HepG2 (cell line): ENCODE data around the gene ZNF367. TPM values are rescaled to one million over a fixed set of nuclear protein-coding genes. Genes with fewer than 3 reads are reported as not detected.

Experiments
- ADNP ChIP-seq: sonication (generic); formaldehyde crosslinking; IDR thresholded peaks from 2 replicates; pipeline ENCODE4 v1.4.0; 2020; ENCODE audit warnings: missing genetic modification reagents
- CBX2 ChIP-seq, 2 experiments: fragments of 200-600 bp in 1 of 2; sonication (generic); formaldehyde crosslinking in 1 of 2; IDR thresholded peaks; 2 replicates each; pipeline versions ENCODE4 v1.7.0 to v1.8.1; 2018 to 2022; ENCODE audit warnings: low read depth in 2 of 2, low read length in 1 of 2, mild to moderate bottlenecking in 1 of 2, missing genetic modification reagents in 1 of 2
- CCDC6 ChIP-seq: sonication (generic); formaldehyde crosslinking; IDR thresholded peaks from 2 replicates; pipeline ENCODE4 v1.8.1; 2022; ENCODE audit warnings: mild to moderate bottlenecking, missing genetic modification reagents, moderate library complexity
- DNMT1 ChIP-seq: sonication (generic); formaldehyde crosslinking; IDR thresholded peaks from 2 replicates; pipeline ENCODE4 v1.5.1; 2020; ENCODE audit warnings: mild to moderate bottlenecking, missing genetic modification reagents
- FOXM1 ChIP-seq: sonication (generic); formaldehyde crosslinking; IDR thresholded peaks from 2 replicates; pipeline ENCODE4 v1.5.0; 2020; ENCODE audit warnings: missing genetic modification reagents
- FOXP4 ChIP-seq: sonication (generic); formaldehyde crosslinking; IDR thresholded peaks from 2 replicates; pipeline ENCODE4 v1.4.0; 2020; ENCODE audit warnings: missing genetic modification reagents
- KAT2B ChIP-seq: fragments of 150-350 bp; IDR thresholded peaks from 2 replicates; pipeline ENCODE4 v1.6.1; 2014; ENCODE audit warnings: low read depth, low read length, borderline replicate concordance
- KLF6 ChIP-seq: IDR thresholded peaks from 2 replicates; pipeline ENCODE4 v1.8.0; 2016; ENCODE audit warnings: missing biosample characterization, missing genetic modification reagents
- NPAS2 ChIP-seq: sonication (generic); formaldehyde crosslinking; IDR thresholded peaks from 2 replicates; pipeline ENCODE4 v1.8.0; 2022; ENCODE audit warnings: mild to moderate bottlenecking, missing genetic modification reagents, borderline replicate concordance
- PBX3 ChIP-seq: sonication (generic); formaldehyde crosslinking; IDR thresholded peaks from 2 replicates; pipeline ENCODE4 v1.8.1; 2023; ENCODE audit warnings: missing genetic modification reagents, inconsistent platforms, borderline replicate concordance
- RBAK ChIP-seq: sonication (generic); formaldehyde crosslinking; IDR thresholded peaks from 2 replicates; pipeline ENCODE4 v1.5.1; 2020; ENCODE audit warnings: mild to moderate bottlenecking, missing genetic modification reagents
- RBFOX2 ChIP-seq: fragments of 200-400 bp; formaldehyde crosslinking; IDR thresholded peaks from 2 replicates; pipeline ENCODE4 v1.6.1; 2017; ENCODE audit warnings: low read depth, mild to moderate bottlenecking, low read length
- SRSF4 ChIP-seq: fragments of 200-400 bp; formaldehyde crosslinking; IDR thresholded peaks from one replicate; pipeline ENCODE4 v1.6.1; 2018; ENCODE audit warnings: mild to moderate bottlenecking, low read depth, low read length, moderate library complexity; ENCODE audit not compliant: poor library complexity, severe bottlenecking
- ZBTB21 ChIP-seq: sonication (generic); formaldehyde crosslinking; IDR thresholded peaks from 2 replicates; pipeline ENCODE4 v1.4.0; 2020; ENCODE audit warnings: missing genetic modification reagents
- ZFP36L1 ChIP-seq: sonication (generic); formaldehyde crosslinking; IDR thresholded peaks from 2 replicates; pipeline ENCODE4 v1.8.0; 2022; ENCODE audit warnings: mild to moderate bottlenecking, missing genetic modification reagents, moderate library complexity
- ZNF207 ChIP-seq: fragments of 450-650 bp; IDR thresholded peaks from 2 replicates; pipeline ENCODE4 v1.6.1; 2016; ENCODE audit warnings: antibody characterized with exemption, borderline replicate concordance
- ZNF510 ChIP-seq: sonication (generic); formaldehyde crosslinking; IDR thresholded peaks from 2 replicates; pipeline ENCODE4 v1.4.0; 2020; ENCODE audit warnings: low read depth, mild to moderate bottlenecking, missing genetic modification reagents
- ZNF781 ChIP-seq: sonication (generic); formaldehyde crosslinking; IDR thresholded peaks from 2 replicates; pipeline ENCODE4 v1.5.1; 2020; ENCODE audit warnings: borderline replicate concordance, mild to moderate bottlenecking, missing genetic modification reagents; ENCODE audit errors: not compliant biosample characterization
- ZNF83 ChIP-seq: sonication (generic); formaldehyde crosslinking; IDR thresholded peaks from 2 replicates; pipeline ENCODE4 v1.4.0; 2020; ENCODE audit warnings: missing genetic modification reagents, mild to moderate bottlenecking, borderline replicate concordance
- ZXDC ChIP-seq: sonication (generic); formaldehyde crosslinking; IDR thresholded peaks from 2 replicates; pipeline ENCODE4 v1.5.0; 2020; ENCODE audit warnings: mild to moderate bottlenecking, missing genetic modification reagents
- polyA plus RNA-seq, 8 experiments: library from polyadenylated mRNA; depleted of rRNA in 3 of 8; stranded (reverse) in 7 of 8; unstranded in 1 of 8; fragments of >200 nt; fragmentation: Illumina TruSeq in 4 of 8; extraction: Trizol in 4 of 8; gene quantifications; 2 replicates each; pipeline versions ENCODE4 v1.2.1 to v1.2.3, GENCODE V29; 2011 to 2016; ENCODE audit warnings: low read depth in 4 of 8, missing spikeins in 1 of 8, mixed read lengths in 1 of 8; ENCODE audit not compliant: insufficient read depth in 1 of 8
- total RNA-seq, 5 experiments: library from RNA; depleted of rRNA; stranded (reverse); fragments of >200 nt; fragmentation: Illumina TruSeq; extraction: Trizol; gene quantifications; 2 replicates each; pipeline ENCODE4 v1.2.3, GENCODE V29; 2016; ENCODE audit warnings: low read depth in 1 of 5

Gene ZNF367
- total and polyA plus RNA-seq, 2 of the 13 experiments (the other 11 are each of a cell fraction or from before 2014, with no cell fraction given), result 2.9 to 7.7 TPM

- no peak for TF ChIP-seq RBAK (CRISPR knock-in tag)
- no peak for TF ChIP-seq ZNF781 (CRISPR knock-in tag)
- 0 out of 2 replicates have a peak, but pooled peaks have one; percentile 13 for TF ChIP-seq FOXM1 (CRISPR knock-in tag)
- TF ChIP-seq ZFP36L1 (CRISPR knock-in tag), result peak; percentile 76
- TF ChIP-seq ZNF207, result no peak
- peak; percentile 90 for TF ChIP-seq RBFOX2
- no peak for TF ChIP-seq SRSF4
- no peak for TF ChIP-seq NPAS2 (CRISPR knock-in tag)
- TF ChIP-seq DNMT1 (CRISPR knock-in tag), result no peak
- peak; percentile 43; the same call in 1 of the 2 replicates for TF ChIP-seq KLF6
- no peak for TF ChIP-seq ZNF510 (CRISPR knock-in tag)
- no peak for TF ChIP-seq KAT2B
- peak; percentile 35; the same call in 1 of the 2 replicates for TF ChIP-seq FOXP4 (CRISPR knock-in tag)
- TF ChIP-seq ZBTB21, result no peak
- TF ChIP-seq ADNP, result no peak
- 0 out of 2 replicates have a peak, but pooled peaks have one; percentile 68 for TF ChIP-seq PBX3
- no peak for TF ChIP-seq CBX2 (IDR thresholded peaks at IDR 0.05; ENCODE audit: low read depth, low read length)
- no peak for TF ChIP-seq CBX2 (CRISPR knock-in tag; IDR thresholded peaks at IDR 0.05; ENCODE audit: low read depth)
- TF ChIP-seq ZNF83 (CRISPR knock-in tag), result no peak; the same call in 1 of the 2 replicates
- TF ChIP-seq ZXDC (CRISPR knock-in tag), result no peak
- TF ChIP-seq CCDC6 (CRISPR knock-in tag), result peak; percentile 70; the same call in 1 of the 2 replicates
These were observed at the start of gene ZNF367 (continued) for GRCh38 chr9:96418083-96418919.
